DND-41 (cell line): ENCODE measurements around the gene EXOC3L1.
A peak's percentile ranks its signal among the peaks of the same experiment; 100 is the strongest.

Experiments used
- ATAC-seq: fragments of 200-7000 bp; cut with Tn5 transposase; 3 replicates; pipeline ENCODE4 v1.9.1; 2021; ENCODE audit warnings: low read depth; ENCODE audit not compliant: insufficient read depth
- DNase-seq: peaks from one replicate; pipeline ENCODE4 v3.0.0-alpha.2; 2020
- H2AFZ ChIP-seq: 2 replicates; pipeline ENCODE4 v1.6.0; 2012; ENCODE audit warnings: low read depth, low read length
- H3K27ac ChIP-seq: 2 replicates; pipeline ENCODE4 v1.5.1; 2012; ENCODE audit warnings: low read length, inconsistent platforms
- H3K27me3 ChIP-seq: fragments of 200-600 bp; sonication (generic); 2 replicates; pipeline ENCODE4 v1.6.0; 2012; ENCODE audit warnings: low read length, mild to moderate bottlenecking, inconsistent platforms; ENCODE audit not compliant: insufficient read depth, poor library complexity
- H3K36me3 ChIP-seq: 2 replicates; pipeline ENCODE4 v1.5.1; 2012; ENCODE audit warnings: low read length, inconsistent platforms; ENCODE audit not compliant: insufficient read depth
- H3K4me1 ChIP-seq: 2 replicates; pipeline ENCODE4 v1.5.1; 2012; ENCODE audit warnings: mild to moderate bottlenecking, low read length; ENCODE audit not compliant: insufficient read depth
- H3K4me2 ChIP-seq: 2 replicates; pipeline ENCODE4 v1.6.0; 2012; ENCODE audit warnings: mild to moderate bottlenecking, moderate library complexity, low read length, inconsistent platforms; ENCODE audit not compliant: insufficient read depth
- H3K4me3 ChIP-seq, 2 experiments: fragments of 200-600 bp in 1 of 2; shearing (Covaris generic) in 1 of 2; 2 replicates each; pipeline ENCODE4 v1.5.1; 2012 to 2016; ENCODE audit warnings: inconsistent platforms in 2 of 2, low read length in 2 of 2, mild to moderate bottlenecking in 2 of 2, low read depth in 1 of 2, moderate library complexity in 1 of 2
- H3K79me2 ChIP-seq: 2 replicates; pipeline ENCODE4 v1.6.0; 2012; ENCODE audit warnings: low read length, inconsistent platforms; ENCODE audit not compliant: insufficient read depth
- H3K9ac ChIP-seq: 2 replicates; pipeline ENCODE4 v1.6.0; 2012; ENCODE audit warnings: low read depth, mild to moderate bottlenecking, inconsistent platforms, low read length, moderate library complexity
- H3K9me3 ChIP-seq: 2 replicates; pipeline ENCODE4 v1.5.1; 2012; ENCODE audit warnings: low read length, moderate library complexity, mild to moderate bottlenecking, inconsistent platforms; ENCODE audit not compliant: insufficient read depth, severe bottlenecking
- H4K20me1 ChIP-seq: 2 replicates; pipeline ENCODE4 v1.6.0; 2012; ENCODE audit warnings: low read length; ENCODE audit not compliant: insufficient read depth
- EZH2 ChIP-seq: IDR thresholded peaks from 3 replicates; pipeline ENCODE4 v1.6.1; 2012; ENCODE audit warnings: borderline replicate concordance, low read depth, mild to moderate bottlenecking, moderate library complexity, low read length, inconsistent platforms; ENCODE audit not compliant: severe bottlenecking
- TF ChIP-seq, protein P1 (sequence below): IDR thresholded peaks from 2 replicates; pipeline ENCODE4 v1.5.1; 2012; ENCODE audit warnings: borderline replicate concordance, low read length, moderate library complexity, mild to moderate bottlenecking; ENCODE audit not compliant: poor library complexity, severe bottlenecking; ENCODE audit errors: extremely low read depth

EXOC3L1 gene

GRCh38 chr16:67206838-67207248 lies 16.9 kb upstream of the EXOC3L1 start:
- 0 out of 3 replicates have a peak, but pooled peaks have one; percentile 6 for ATAC-seq

DNA sequence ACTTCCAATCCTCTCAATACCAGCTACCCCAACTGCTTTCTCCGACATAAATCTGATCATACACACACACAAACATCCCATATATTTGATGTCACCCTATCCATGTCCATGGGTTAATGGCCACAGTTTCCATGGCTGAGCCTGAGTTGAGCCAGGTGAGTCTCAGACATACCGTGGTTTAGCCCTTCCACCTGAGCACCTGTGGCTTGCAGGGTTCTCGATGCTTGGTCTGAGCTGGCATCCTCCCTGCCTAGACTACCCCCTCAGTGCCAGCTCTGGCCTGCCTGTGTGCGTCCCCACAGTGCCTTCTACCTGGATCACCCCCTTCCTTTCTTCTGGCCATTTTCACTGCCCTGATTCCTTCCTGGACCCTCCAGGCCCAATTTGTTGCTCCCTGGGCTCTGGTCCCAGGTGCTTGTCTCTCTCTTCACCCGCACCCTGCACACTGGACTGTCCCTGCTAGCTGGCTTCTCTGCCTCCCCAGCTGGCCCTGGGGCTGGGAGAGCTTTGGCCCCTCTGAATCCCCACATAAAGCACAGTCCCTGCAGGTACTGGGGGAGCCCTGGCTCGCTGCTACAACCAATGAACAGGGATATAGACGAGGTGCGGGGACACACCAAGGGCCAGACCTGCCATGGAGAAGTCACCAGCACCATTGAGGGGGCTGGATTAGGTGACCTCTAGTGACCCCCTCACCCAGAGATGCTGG lies 16.3 kb upstream of the EXOC3L1 start:
- H3K4me1 ChIP-seq = no peaks in the 10 kb centered on the region
- no peaks in the 10 kb centered on the region for H3K27me3 ChIP-seq
- H3K9ac ChIP-seq = no peak overlapping the region
- ATAC-seq (no peak), DNase-seq (no peak)
- H3K27ac ChIP-seq = no peak overlapping the region
- TF ChIP-seq, protein P1, sequence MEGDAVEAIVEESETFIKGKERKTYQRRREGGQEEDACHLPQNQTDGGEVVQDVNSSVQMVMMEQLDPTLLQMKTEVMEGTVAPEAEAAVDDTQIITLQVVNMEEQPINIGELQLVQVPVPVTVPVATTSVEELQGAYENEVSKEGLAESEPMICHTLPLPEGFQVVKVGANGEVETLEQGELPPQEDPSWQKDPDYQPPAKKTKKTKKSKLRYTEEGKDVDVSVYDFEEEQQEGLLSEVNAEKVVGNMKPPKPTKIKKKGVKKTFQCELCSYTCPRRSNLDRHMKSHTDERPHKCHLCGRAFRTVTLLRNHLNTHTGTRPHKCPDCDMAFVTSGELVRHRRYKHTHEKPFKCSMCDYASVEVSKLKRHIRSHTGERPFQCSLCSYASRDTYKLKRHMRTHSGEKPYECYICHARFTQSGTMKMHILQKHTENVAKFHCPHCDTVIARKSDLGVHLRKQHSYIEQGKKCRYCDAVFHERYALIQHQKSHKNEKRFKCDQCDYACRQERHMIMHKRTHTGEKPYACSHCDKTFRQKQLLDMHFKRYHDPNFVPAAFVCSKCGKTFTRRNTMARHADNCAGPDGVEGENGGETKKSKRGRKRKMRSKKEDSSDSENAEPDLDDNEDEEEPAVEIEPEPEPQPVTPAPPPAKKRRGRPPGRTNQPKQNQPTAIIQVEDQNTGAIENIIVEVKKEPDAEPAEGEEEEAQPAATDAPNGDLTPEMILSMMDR = no peak
- TF ChIP-seq EZH2 = no peak
- H3K36me3 ChIP-seq = peaks cover 37% of the 10 kb centered on the region
- H3K79me2 ChIP-seq = no peaks in the 10 kb centered on the region
- H3K9me3 ChIP-seq = no peaks in the 10 kb centered on the region
- H3K4me2 ChIP-seq = no peak overlapping the region
- no peak overlapping the region for H3K4me3 ChIP-seq
- H4K20me1 ChIP-seq = peaks cover 13% of the 10 kb centered on the region
- H2AFZ ChIP-seq = no peak overlapping the region

More at GRCh38 chr16:67206838-67207248, 16.9 kb upstream of the EXOC3L1 start:
- H3K4me2 ChIP-seq = no peak overlapping the region
- H3K4me1 ChIP-seq = no peaks in the 10 kb centered on the region
- no peak for DNase-seq
- no peaks in the 10 kb centered on the region for H3K9me3 ChIP-seq
- no peak for TF ChIP-seq EZH2
- TF ChIP-seq, protein P1 = no peak
- H3K4me3 ChIP-seq = no peak overlapping the region
- H3K36me3 ChIP-seq = peaks cover 31% of the 10 kb centered on the region
- H3K79me2 ChIP-seq = no peaks in the 10 kb centered on the region
- peaks cover 13% of the 10 kb centered on the region for H4K20me1 ChIP-seq
- no peak overlapping the region for H3K9ac ChIP-seq
- no peaks in the 10 kb centered on the region for H3K27me3 ChIP-seq
- H3K27ac ChIP-seq = no peak overlapping the region
- H2AFZ ChIP-seq = no peak overlapping the region

- ATAC-seq (no peak), DNase-seq (no peak)
- Histone ChIP-seq H3K79me2 (no peaks in the 10 kb centered on the region), H3K36me3 (peaks cover 53% of the 10 kb centered on the region), H3K9me3 (no peaks in the 10 kb centered on the region), H3K27me3 (no peaks in the 10 kb centered on the region), H2AFZ (no peak overlapping the region), H4K20me1 (peaks cover 16% of the 10 kb centered on the region), H3K4me3 (no peak overlapping the region), H3K4me2 (no peak overlapping the region), H3K4me1 (no peaks in the 10 kb centered on the region), H3K27ac (no peak overlapping the region), H3K9ac (no peak overlapping the region)
- TF ChIP-seq EZH2 = no peak
- TF ChIP-seq, protein P1 = no peak
Measured at GRCh38 chr16:67204076-67204475, 14.1 kb upstream of the EXOC3L1 start.
